Esophagus muscularis mucosa (tissue), 4 donors: Measurements from ENCODE around the gene PEX11A. TPM values are rescaled to one million over a fixed set of nuclear protein-coding genes. Genes with fewer than 3 reads are reported as not detected.

Source experiments
- DNase-seq: peaks from one replicate; pipeline ENCODE4 v3.0.0-alpha.2; 2017; ENCODE audit errors: extremely low spot score
- H3K27ac ChIP-seq, 4 donors: fragments of 200-600 bp; sonication (generic); replicated peaks in 1 of 4; 1 replicate in 3 of 4; 2 replicates in 1 of 4; pipeline ENCODE4 v1.5.1; 2016 to 2019; ENCODE audit warnings: mild to moderate bottlenecking in 1 of 4
- H3K27me3 ChIP-seq, 4 donors: fragments of 200-600 bp; sonication (generic); one replicate each; pipeline versions ENCODE4 v1.5.1 to v1.6.0; 2016 to 2019
- H3K36me3 ChIP-seq, 4 donors: fragments of 200-600 bp; sonication (generic); one replicate each; pipeline ENCODE4 v1.5.1; 2016 to 2019
- H3K4me1 ChIP-seq, 4 donors: fragments of 200-600 bp; sonication (generic); one replicate each; pipeline ENCODE4 v1.5.1; 2016 to 2019
- H3K4me3 ChIP-seq, 4 donors: fragments of 200-600 bp; sonication (generic); 1 replicate in 2 of 4; 2 replicates in 2 of 4; pipeline ENCODE4 v1.5.1; 2016 to 2019; ENCODE audit warnings: mild to moderate bottlenecking in 4 of 4, moderate library complexity in 1 of 4
- H3K9me3 ChIP-seq, 4 donors: fragments of 200-600 bp; sonication (generic); 1 replicate in 3 of 4; 2 replicates in 1 of 4; pipeline ENCODE4 v1.5.1; 2016 to 2019
- CTCF ChIP-seq, 3 experiments: fragments of 200-600 bp in 2 of 3; fragments of 450-650 bp in 1 of 3; sonication (generic) in 2 of 3; IDR thresholded peaks; one replicate each; pipeline ENCODE4 v1.5.1; 2017 to 2019; ENCODE audit warnings: antibody characterized with exemption in 3 of 3, mild to moderate bottlenecking in 2 of 3, moderate library complexity in 1 of 3
- EP300 ChIP-seq: sonication (generic); formaldehyde crosslinking; IDR thresholded peaks from one replicate; pipeline ENCODE4 v1.6.1; 2017; ENCODE audit warnings: antibody characterized with exemption
- POLR2A ChIP-seq: fragments of 450-650 bp; IDR thresholded peaks from one replicate; pipeline ENCODE4 v1.6.1; 2017; ENCODE audit warnings: antibody characterized with exemption, moderate library complexity, mild to moderate bottlenecking, low read depth
- POLR2AphosphoS5 ChIP-seq, 2 donors: sonication (generic); formaldehyde crosslinking; IDR thresholded peaks; one replicate each; pipeline ENCODE4 v1.6.1; 2017; ENCODE audit warnings: antibody characterized with exemption in 2 of 2
- WGBS: methylation state at CpG from one replicate; pipeline ENCODE4 v1.1.5; 2018; 5-methylcytosine and 5-hydroxymethylcytosine counted together
- intact Hi-C: fragments of 100-400 bp; cut with DNase I; formaldehyde crosslinking; loops from one replicate; pipeline ENCODE4 v1.15.1; 2023
- total RNA-seq, 4 donors: library from RNA; depleted of rRNA; stranded (reverse); fragments of >200 nt; gene quantifications; one replicate each; pipeline versions ENCODE4 v1.1.0 to v1.2.1, GENCODE V29; 2016

The PEX11A gene
- total RNA-seq, 4 donors from 2014 or later, result 10.8 to 20.2 (median 15.4) TPM

GRCh38 chr15:89660556-89660955, 30.0 kb downstream of the PEX11A start:
- Histone ChIP-seq H3K4me3 (no peak overlapping the region), H3K9me3 (no peaks in the 10 kb centered on the region), H3K27ac (no peak overlapping the region), H3K36me3 (no peaks in the 10 kb centered on the region), H3K4me1 (peaks cover 17 to 25% (median 20%) of the 10 kb centered on the region in 4 donors), H3K27me3 (no peaks in the 10 kb centered on the region)
- 96% methylated on average over 2 of the region's 2 CpGs for WGBS
- no peak for DNase-seq
- TF ChIP-seq CTCF (IDR thresholded peaks at IDR 0.05) (no peak), POLR2A (no peak), POLR2AphosphoS5 (IDR thresholded peaks at IDR 0.05) (no peak), EP300 (no peak)
- intact Hi-C loops, result no loop called here

GRCh38 chr15:89659295-89659694, 31.3 kb downstream of the PEX11A start:
- no peak for DNase-seq
- H3K36me3 ChIP-seq, result no peaks in the 10 kb centered on the region
- no peak overlapping the region for H3K4me3 ChIP-seq
- TF ChIP-seq EP300, result no peak
- no peak for TF ChIP-seq POLR2AphosphoS5 (IDR thresholded peaks at IDR 0.05)
- TF ChIP-seq CTCF (IDR thresholded peaks at IDR 0.05), result no peak
- H3K9me3 ChIP-seq, result no peaks in the 10 kb centered on the region
- peaks cover 0 to 10% (median 0%) of the 10 kb centered on the region in 4 donors for H3K27me3 ChIP-seq
- intact Hi-C loops, result no loop called here
- peaks cover 15 to 27% (median 20%) of the 10 kb centered on the region in 4 donors for H3K4me1 ChIP-seq
- no peak overlapping the region for H3K27ac ChIP-seq
- WGBS, result 88% methylated on average over 2 of the region's 2 CpGs

GRCh38 chr15:89657686-89658200, 32.8 kb downstream of the PEX11A start:
- TF ChIP-seq POLR2AphosphoS5 (IDR thresholded peaks at IDR 0.05) (no peak), POLR2A (no peak), EP300 (no peak), CTCF (IDR thresholded peaks at IDR 0.05) (no peak)
- Histone ChIP-seq H3K27ac (no peak overlapping the region), H3K36me3 (no peaks in the 10 kb centered on the region), H3K27me3 (peaks cover 0 to 11% (median 0%) of the 10 kb centered on the region in 4 donors), H3K4me1 (peaks cover 12 to 37% (median 21%) of the 10 kb centered on the region in 4 donors), H3K4me3 (no peak overlapping the region), H3K9me3 (no peaks in the 10 kb centered on the region)
- no peak for DNase-seq
- intact Hi-C loops, result no loop called here
- 91% methylated on average over 5 of the region's 5 CpGs for WGBS

GRCh38 chr15:89656116-89656815, 34.3 kb downstream of the PEX11A start:
- 78% methylated on average over 7 of the region's 7 CpGs for WGBS
- DNase-seq, result no peak

More at GRCh38 chr15:89656116-89656815, 34.3 kb downstream of the PEX11A start:
- H3K27me3 ChIP-seq, result peaks cover 0 to 11% (median 0%) of the 10 kb centered on the region in 4 donors
- TF ChIP-seq EP300, result no peak
- TF ChIP-seq POLR2A, result no peak
- TF ChIP-seq POLR2AphosphoS5 (IDR thresholded peaks at IDR 0.05), result no peak
- no peak for TF ChIP-seq CTCF (IDR thresholded peaks at IDR 0.05)
- H3K4me1 ChIP-seq, result peaks cover 6 to 33% (median 20%) of the 10 kb centered on the region in 4 donors
- peaks cover 0 to 9% (median 4%) of the 10 kb centered on the region in 4 donors for H3K36me3 ChIP-seq
- H3K27ac ChIP-seq, result peak overlapping the region in 3 of 4 donors; percentile 71 to 88 (median 78)
- no peak overlapping the region for H3K4me3 ChIP-seq
- intact Hi-C loops, result no loop called here
- no peaks in the 10 kb centered on the region for H3K9me3 ChIP-seq
